WERI-Rb-1 (cell line): ENCODE results near the gene TEX11.
"Not testable (repeated sequence)": the region's sequence is repeated elsewhere in the genome, so short reads cannot be mapped to it uniquely, and the experiment has no call there.

Experiments used
- DNase-seq: peaks from one replicate; pipeline ENCODE4 v3.0.0-alpha.2; 2020
- H3K27ac ChIP-seq: fragments of 250-450 bp; sonication (Bioruptor Pico); 2 replicates; pipeline ENCODE4 v1.5.1; 2020; ENCODE audit warnings: mild to moderate bottlenecking, moderate library complexity
- H3K27me3 ChIP-seq: fragments of 250-450 bp; sonication (Bioruptor Pico); 2 replicates; pipeline ENCODE4 v1.5.1; 2021; ENCODE audit warnings: mild to moderate bottlenecking, low read depth, moderate library complexity; ENCODE audit not compliant: insufficient read depth, severe bottlenecking
- H3K36me3 ChIP-seq: fragments of 250-450 bp; sonication (Bioruptor Pico); 2 replicates; pipeline ENCODE4 v1.5.1; 2020; ENCODE audit warnings: mild to moderate bottlenecking, moderate library complexity
- H3K4me3 ChIP-seq: 2 replicates; pipeline ENCODE4 v1.5.1; 2011; ENCODE audit warnings: low read depth, mild to moderate bottlenecking, control low read depth, low read length
- H3K9me3 ChIP-seq: fragments of 250-450 bp; sonication (Bioruptor Pico); 2 replicates; pipeline ENCODE4 v1.5.1; 2021; ENCODE audit warnings: mild to moderate bottlenecking, moderate library complexity; ENCODE audit not compliant: severe bottlenecking
- CTCF ChIP-seq: IDR thresholded peaks from 2 replicates; pipeline ENCODE4 v1.5.1; 2011; ENCODE audit warnings: low read depth, mild to moderate bottlenecking, control low read depth, inconsistent platforms, low read length

TEX11 gene

GRCh38 chrX:70916754-70917153, 8.2 kb upstream of the TEX11 start:
- Histone ChIP-seq H3K27me3 (peaks cover 4% of the 10 kb centered on the region), H3K4me3 (no peak overlapping the region), H3K27ac (no peak overlapping the region), H3K9me3 (no peaks in the 10 kb centered on the region), H3K36me3 (no peaks in the 10 kb centered on the region)
- DNase-seq = no peak
- no peak for TF ChIP-seq CTCF

GRCh38 chrX:70907900-70908299, 611 bp downstream of the TEX11 start:
- H3K36me3 ChIP-seq = no peaks in the 10 kb centered on the region
- H3K27me3 ChIP-seq = peaks cover 7% of the 10 kb centered on the region
- H3K4me3 ChIP-seq = no peak overlapping the region
- no peak overlapping the region for H3K27ac ChIP-seq
- H3K9me3 ChIP-seq = no peaks in the 10 kb centered on the region
- no peak for TF ChIP-seq CTCF
- DNase-seq = no peak

- Histone ChIP-seq H3K9me3 (no peaks in the 10 kb centered on the region), H3K27me3 (peaks cover 2% of the 10 kb centered on the region), H3K4me3 (no peak overlapping the region), H3K27ac (no peak overlapping the region), H3K36me3 (no peaks in the 10 kb centered on the region)
- DNase-seq = no peak
- TF ChIP-seq CTCF = no peak
These were observed 7.0 kb downstream of the TEX11 start for GRCh38 chrX:70901465-70901864.

GRCh38 chrX:70890441-70890840, 18.1 kb downstream of the TEX11 start:
- H3K27me3 ChIP-seq = peaks cover 19% of the 10 kb centered on the region

GRCh38 chrX:70878902-70879301, 29.6 kb downstream of the TEX11 start:
- H3K27me3 ChIP-seq = peaks cover 19% of the 10 kb centered on the region
- TF ChIP-seq CTCF = no peak

More at GRCh38 chrX:70890441-70890840, 18.1 kb downstream of the TEX11 start:
- DNase-seq, H3K36me3 ChIP-seq, H3K4me3 ChIP-seq, H3K9me3 ChIP-seq, H3K27ac ChIP-seq: not testable (repeated sequence)

GRCh38 chrX:70852294-70852693, 56.2 kb downstream of the TEX11 start:
- peaks cover 12% of the 10 kb centered on the region for H3K27me3 ChIP-seq
- no peak for DNase-seq
- no peak for TF ChIP-seq CTCF

More at GRCh38 chrX:70878902-70879301, 29.6 kb downstream of the TEX11 start:
- no peaks in the 10 kb centered on the region for H3K9me3 ChIP-seq
- no peak for DNase-seq
- no peaks in the 10 kb centered on the region for H3K36me3 ChIP-seq
- H3K4me3 ChIP-seq = no peak overlapping the region
- no peak overlapping the region for H3K27ac ChIP-seq

GRCh38 chrX:70844081-70844480, 64.4 kb downstream of the TEX11 start:
- H3K4me3 ChIP-seq, H3K27me3 ChIP-seq, H3K36me3 ChIP-seq, DNase-seq, H3K27ac ChIP-seq, H3K9me3 ChIP-seq: not testable (repeated sequence)

More at GRCh38 chrX:70852294-70852693, 56.2 kb downstream of the TEX11 start:
- Histone ChIP-seq H3K36me3 (no peaks in the 10 kb centered on the region), H3K4me3 (no peak overlapping the region), H3K27ac (no peak overlapping the region), H3K9me3 (no peaks in the 10 kb centered on the region)

GRCh38 chrX:70843620-70844019, 64.9 kb downstream of the TEX11 start:
- not testable (repeated sequence) for H3K27ac ChIP-seq

More at GRCh38 chrX:70843620-70844019, 64.9 kb downstream of the TEX11 start:
- DNase-seq, H3K27me3 ChIP-seq, H3K36me3 ChIP-seq, H3K9me3 ChIP-seq, H3K4me3 ChIP-seq: not testable (repeated sequence)
